ENCODE measurements around the gene CORO2B.

The CORO2B gene

DNA sequence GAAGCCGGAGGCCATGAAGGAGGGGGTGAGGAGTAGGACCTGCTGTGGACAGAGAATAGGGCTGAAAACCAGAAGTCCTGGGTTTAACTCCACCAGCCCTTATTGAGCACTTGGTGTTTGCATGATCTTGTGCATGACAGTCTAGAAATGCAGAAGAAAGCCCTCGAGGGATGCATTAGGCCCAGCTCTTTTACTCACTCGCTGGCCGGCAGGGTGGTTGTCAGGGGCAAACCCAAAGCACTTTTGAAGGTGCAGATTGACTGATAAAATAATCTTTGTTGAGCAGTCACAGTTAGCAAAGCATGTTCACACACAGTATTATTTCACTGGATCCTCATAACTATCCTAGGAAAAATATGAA is 55.3 kb downstream of the CORO2B start (continued):
- TF ChIP-seq TSHZ2 (CRISPR knock-in tag; IDR thresholded peaks at IDR 0.05) (no peak), RARB (CRISPR knock-in tag; IDR thresholded peaks at IDR 0.05) (no peak), ZNF70 (CRISPR knock-in tag; IDR thresholded peaks at IDR 0.05) (no peak), TCF4 (CRISPR knock-in tag; IDR thresholded peaks at IDR 0.05; ENCODE audit: borderline replicate concordance) (no peak), ZNF565 (CRISPR knock-in tag; conservative IDR thresholded peaks at IDR 0.05; ENCODE audit: low read depth) (no peak)

DNA sequence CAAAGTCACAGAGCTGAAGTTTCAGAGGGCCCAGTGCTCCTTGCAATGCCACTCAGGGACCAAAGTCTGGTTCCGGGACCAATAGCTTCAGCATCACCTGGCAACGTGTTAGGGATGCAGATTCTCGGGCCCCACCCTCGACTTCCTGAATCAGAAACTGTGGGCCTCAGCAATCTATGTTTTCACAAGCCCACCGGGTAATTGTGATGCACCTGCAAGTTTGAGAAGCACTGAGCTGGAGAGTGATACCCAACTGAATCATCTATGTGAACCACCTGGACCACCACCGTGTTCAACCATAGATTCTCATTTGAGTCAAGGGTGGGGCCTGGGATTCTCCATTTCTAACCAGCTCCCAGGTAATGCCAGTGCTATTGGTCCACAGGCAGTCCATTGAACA is 55.7 kb downstream of the CORO2B start:
- no peak for ATAC-seq
- TF ChIP-seq, protein P1, sequence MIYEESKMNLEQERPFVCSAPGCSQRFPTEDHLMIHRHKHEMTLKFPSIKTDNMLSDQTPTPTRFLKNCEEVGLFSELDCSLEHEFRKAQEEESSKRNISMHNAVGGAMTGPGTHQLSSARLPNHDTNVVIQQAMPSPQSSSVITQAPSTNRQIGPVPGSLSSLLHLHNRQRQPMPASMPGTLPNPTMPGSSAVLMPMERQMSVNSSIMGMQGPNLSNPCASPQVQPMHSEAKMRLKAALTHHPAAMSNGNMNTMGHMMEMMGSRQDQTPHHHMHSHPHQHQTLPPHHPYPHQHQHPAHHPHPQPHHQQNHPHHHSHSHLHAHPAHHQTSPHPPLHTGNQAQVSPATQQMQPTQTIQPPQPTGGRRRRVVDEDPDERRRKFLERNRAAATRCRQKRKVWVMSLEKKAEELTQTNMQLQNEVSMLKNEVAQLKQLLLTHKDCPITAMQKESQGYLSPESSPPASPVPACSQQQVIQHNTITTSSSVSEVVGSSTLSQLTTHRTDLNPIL (CRISPR knock-in tag; IDR thresholded peaks at IDR 0.05; ENCODE audit: low read depth) = no peak
- no peak for TF ChIP-seq PPARA (CRISPR knock-in tag; IDR thresholded peaks at IDR 0.05; ENCODE audit: borderline replicate concordance)
- no peak for TF ChIP-seq SNAI2 (CRISPR knock-in tag; IDR thresholded peaks at IDR 0.05)
- no peak for TF ChIP-seq TOX (CRISPR knock-in tag; IDR thresholded peaks at IDR 0.05; ENCODE audit: borderline replicate concordance)
- TF ChIP-seq ZC3H10 (CRISPR knock-in tag; IDR thresholded peaks at IDR 0.05) = no peak
- TF ChIP-seq RARB (CRISPR knock-in tag; IDR thresholded peaks at IDR 0.05) = no peak
- no peak for TF ChIP-seq TSHZ2 (CRISPR knock-in tag; IDR thresholded peaks at IDR 0.05)
- no peak for TF ChIP-seq TCF4 (CRISPR knock-in tag; IDR thresholded peaks at IDR 0.05; ENCODE audit: borderline replicate concordance)
- TF ChIP-seq CSDC2 (CRISPR knock-in tag; IDR thresholded peaks at IDR 0.05) = no peak
- no peak for TF ChIP-seq ZFP30 (CRISPR knock-in tag; IDR thresholded peaks at IDR 0.05)
- no peak for TF ChIP-seq PATZ1 (CRISPR knock-in tag; IDR thresholded peaks at IDR 0.05; ENCODE audit: borderline replicate concordance)
- TF ChIP-seq, protein P2, sequence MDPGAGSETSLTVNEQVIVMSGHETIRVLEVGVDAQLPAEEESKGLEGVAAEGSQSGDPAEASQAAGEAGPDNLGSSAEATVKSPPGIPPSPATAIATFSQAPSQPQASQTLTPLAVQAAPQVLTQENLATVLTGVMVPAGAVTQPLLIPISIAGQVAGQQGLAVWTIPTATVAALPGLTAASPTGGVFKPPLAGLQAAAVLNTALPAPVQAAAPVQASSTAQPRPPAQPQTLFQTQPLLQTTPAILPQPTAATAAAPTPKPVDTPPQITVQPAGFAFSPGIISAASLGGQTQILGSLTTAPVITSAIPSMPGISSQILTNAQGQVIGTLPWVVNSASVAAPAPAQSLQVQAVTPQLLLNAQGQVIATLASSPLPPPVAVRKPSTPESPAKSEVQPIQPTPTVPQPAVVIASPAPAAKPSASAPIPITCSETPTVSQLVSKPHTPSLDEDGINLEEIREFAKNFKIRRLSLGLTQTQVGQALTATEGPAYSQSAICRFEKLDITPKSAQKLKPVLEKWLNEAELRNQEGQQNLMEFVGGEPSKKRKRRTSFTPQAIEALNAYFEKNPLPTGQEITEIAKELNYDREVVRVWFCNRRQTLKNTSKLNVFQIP (CRISPR knock-in tag; IDR thresholded peaks at IDR 0.05; ENCODE audit: borderline replicate concordance, low read depth) = no peak
- TF ChIP-seq ISL1 (CRISPR knock-in tag; IDR thresholded peaks at IDR 0.05) = no peak
- TF ChIP-seq BACH2 (CRISPR knock-in tag; IDR thresholded peaks at IDR 0.05; ENCODE audit: borderline replicate concordance) = no peak
- no peak for TF ChIP-seq ARNTL (CRISPR knock-in tag; IDR thresholded peaks at IDR 0.05; ENCODE audit: borderline replicate concordance, low read depth)
- no peak for TF ChIP-seq ZNF8 (CRISPR knock-in tag; IDR thresholded peaks at IDR 0.05)
- TF ChIP-seq ZNF565 (CRISPR knock-in tag; conservative IDR thresholded peaks at IDR 0.05; ENCODE audit: low read depth) = no peak
- no peak for TF ChIP-seq ESRRG (CRISPR knock-in tag; IDR thresholded peaks at IDR 0.05)

DNA sequence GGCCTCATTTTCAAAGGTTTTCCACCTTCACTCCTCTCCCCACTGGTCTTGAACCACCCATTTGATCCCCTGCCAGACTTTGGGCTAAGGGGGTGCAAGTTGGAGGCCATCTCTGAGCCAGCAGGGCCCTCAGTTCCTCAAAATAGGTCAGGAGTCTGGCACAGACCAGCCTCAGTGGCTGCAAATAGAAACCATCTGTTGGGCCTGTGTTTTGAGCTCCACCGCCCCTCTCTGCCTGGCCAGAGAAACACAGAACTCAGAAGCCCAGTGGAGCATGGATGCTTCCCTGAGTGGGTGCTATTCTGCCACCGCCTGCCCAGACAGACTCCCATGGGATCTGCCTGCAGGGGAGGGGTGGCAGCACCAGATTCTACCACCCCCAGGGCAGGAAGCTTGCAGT is 56.3 kb downstream of the CORO2B start:
- ATAC-seq = peak; percentile 73
- TF ChIP-seq TCF4 (CRISPR knock-in tag; IDR thresholded peaks at IDR 0.05; ENCODE audit: borderline replicate concordance) (peak; percentile 23; the same call in 1 of the 2 replicates), OSR1 (CRISPR knock-in tag; IDR thresholded peaks at IDR 0.05) (no peak), ZNF8 (CRISPR knock-in tag; IDR thresholded peaks at IDR 0.05) (no peak), ZFP3 (CRISPR knock-in tag; IDR thresholded peaks at IDR 0.05) (no peak), PATZ1 (CRISPR knock-in tag; IDR thresholded peaks at IDR 0.05; ENCODE audit: borderline replicate concordance) (no peak)
- TF ChIP-seq, protein P1 (CRISPR knock-in tag; IDR thresholded peaks at IDR 0.05; ENCODE audit: low read depth) = no peak
- TF ChIP-seq, protein P2 (CRISPR knock-in tag; IDR thresholded peaks at IDR 0.05; ENCODE audit: borderline replicate concordance, low read depth) = no peak

Data from SK-N-SH treated with all-trans-retinoic acid at 6 μM for 48 hours (cell line).